Coronary artery (tissue), 2 donors: Measurements from ENCODE around the gene LSAMP.

Experiments used
- DNase-seq: peaks from one replicate; pipeline ENCODE4 v3.0.0-alpha.2; 2017; ENCODE audit warnings: low spot score
- H3K27ac ChIP-seq, 2 donors: fragments of 200-600 bp; sonication (generic); one replicate each; pipeline ENCODE4 v1.5.1; 2016 to 2019
- H3K4me3 ChIP-seq: fragments of 200-600 bp; sonication (generic); 2 replicates; pipeline ENCODE4 v1.5.1; 2016; ENCODE audit warnings: mild to moderate bottlenecking, moderate library complexity
- CTCF ChIP-seq: fragments of 200-600 bp; sonication (generic); IDR thresholded peaks from one replicate; pipeline ENCODE4 v1.5.1; 2019; ENCODE audit warnings: antibody characterized with exemption

The LSAMP gene

GRCh38 chr3:115927197-115927596 lies 518.1 kb downstream of the LSAMP start:
- no peak for TF ChIP-seq CTCF
- Histone ChIP-seq H3K4me3 (no peak overlapping the region), H3K27ac (no peak overlapping the region)
- no peak for DNase-seq

GRCh38 chr3:115922681-115923347 lies 522.5 kb downstream of the LSAMP start:
- no peak for TF ChIP-seq CTCF
- H3K27ac ChIP-seq = no peak overlapping the region
- no peak for DNase-seq
- H3K4me3 ChIP-seq = no peak overlapping the region

- Histone ChIP-seq H3K4me3 (no peak overlapping the region), H3K27ac (no peak overlapping the region)
- no peak for DNase-seq
- TF ChIP-seq CTCF = no peak
These were observed 523.6 kb downstream of the LSAMP start for GRCh38 chr3:115921711-115922110.

- Histone ChIP-seq H3K27ac (no peak overlapping the region), H3K4me3 (no peak overlapping the region)
- no peak for TF ChIP-seq CTCF
- no peak for DNase-seq
These were observed 526.4 kb downstream of the LSAMP start for GRCh38 chr3:115918900-115919299.

GRCh38 chr3:115916866-115917265 lies 528.4 kb downstream of the LSAMP start:
- no peak for TF ChIP-seq CTCF
- no peak overlapping the region for H3K4me3 ChIP-seq
- DNase-seq = no peak
- no peak overlapping the region for H3K27ac ChIP-seq

GRCh38 chr3:115915061-115915460 lies 530.2 kb downstream of the LSAMP start:
- Histone ChIP-seq H3K4me3 (no peak overlapping the region), H3K27ac (no peak overlapping the region)
- TF ChIP-seq CTCF = no peak
- DNase-seq = no peak

GRCh38 chr3:115913069-115913686 lies 532.1 kb downstream of the LSAMP start:
- no peak overlapping the region for H3K27ac ChIP-seq
- no peak for TF ChIP-seq CTCF
- DNase-seq = no peak
- H3K4me3 ChIP-seq = no peak overlapping the region
